Stomach (tissue), 9 donors: ENCODE results near the gene DNAH14. TPM values are rescaled to one million over a fixed set of nuclear protein-coding genes. Genes with fewer than 3 reads are reported as not detected.
"Not testable (repeated sequence)": the region's sequence is repeated elsewhere in the genome, so short reads cannot be mapped to it uniquely, and the experiment has no call there.

Experiments
- DNase-seq, 2 donors: peaks; one replicate each; pipeline versions ENCODE4 v3.0.0 to v3.0.0-alpha.2; 2013 to 2019
- H3K27ac ChIP-seq, 5 donors: fragments of 200-600 bp in 4 of 5; sonication (generic) in 4 of 5; one replicate each; pipeline ENCODE4 v1.5.1; 2013 to 2019; ENCODE audit warnings: mild to moderate bottlenecking in 1 of 5, moderate library complexity in 1 of 5
- H3K27me3 ChIP-seq, 3 donors: fragments of 200-600 bp; sonication (generic); one replicate each; pipeline ENCODE4 v1.5.1; 2017 to 2019; ENCODE audit warnings: mixed run types in 1 of 3
- H3K36me3 ChIP-seq, 4 donors: fragments of 200-600 bp; sonication (generic); 1 replicate in 3 of 4; 2 replicates in 1 of 4; pipeline ENCODE4 v1.5.1; 2016 to 2019
- H3K4me1 ChIP-seq, 4 donors: fragments of 200-600 bp; sonication (generic); one replicate each; pipeline ENCODE4 v1.5.1; 2016 to 2019
- H3K4me3 ChIP-seq, 4 donors: fragments of 200-600 bp; sonication (generic) in 3 of 4; one replicate each; pipeline ENCODE4 v1.5.1; 2016 to 2019; ENCODE audit warnings: mild to moderate bottlenecking in 1 of 4
- H3K9me3 ChIP-seq, 4 donors: fragments of 200-600 bp; sonication (generic); one replicate each; pipeline ENCODE4 v1.5.1; 2016 to 2019
- CTCF ChIP-seq, 7 experiments: fragments of 450-650 bp in 4 of 7; fragments of 200-600 bp in 3 of 7; sonication (generic) in 3 of 7; IDR thresholded peaks; one replicate each; pipeline ENCODE4 v1.5.1; 2016 to 2019; ENCODE audit warnings: antibody characterized with exemption in 7 of 7, control low read depth in 2 of 7, mild to moderate bottlenecking in 1 of 7
- EP300 ChIP-seq: sonication (generic); formaldehyde crosslinking; IDR thresholded peaks from one replicate; pipeline ENCODE4 v1.6.1; 2017; ENCODE audit warnings: antibody characterized with exemption
- POLR2A ChIP-seq, 4 donors: fragments of 450-650 bp; IDR thresholded peaks; one replicate each; pipeline ENCODE4 v1.6.1; 2016; ENCODE audit warnings: antibody characterized with exemption in 4 of 4, control low read depth in 2 of 4, mild to moderate bottlenecking in 1 of 4, moderate library complexity in 1 of 4
- POLR2AphosphoS5 ChIP-seq, 3 donors: sonication (generic); formaldehyde crosslinking; IDR thresholded peaks; one replicate each; pipeline ENCODE4 v1.6.1; 2016; ENCODE audit warnings: antibody characterized with exemption in 3 of 3
- WGBS, 5 donors: extraction: QIAGEN DNeasy Blood & Tissue Kit in 3 of 5; methylation state at CpG; one replicate each; pipeline versions ENCODE4 v1.1.5 to v1.1.7; 2013 to 2018; 5-methylcytosine and 5-hydroxymethylcytosine counted together
- intact Hi-C: fragments of 100-400 bp; cut with DNase I; formaldehyde crosslinking; loops from one replicate; pipeline ENCODE4 v1.15.1; 2023; ENCODE audit warnings: low total_unique reads
- polyA plus RNA-seq, 3 donors: library from polyadenylated mRNA; stranded (reverse); fragments of 200-250 nt; gene quantifications; one replicate each; pipeline ENCODE4 v1.2.3, GENCODE V29; 2013
- total RNA-seq, 5 donors: library from RNA; depleted of rRNA; stranded (reverse); fragments of >200 nt; gene quantifications; one replicate each; pipeline versions ENCODE4 v1.1.0 to v1.2.3, GENCODE V29; 2014 to 2016
- donor health status: healthy with polysubstance abuse.
- donor health status: Bipolar disorder and iron deficiency.
- donor health status: healthy.

Gene DNAH14
- total and polyA plus RNA-seq, 8 donors, result 1.7 to 158 (median 6.2) TPM

DNA sequence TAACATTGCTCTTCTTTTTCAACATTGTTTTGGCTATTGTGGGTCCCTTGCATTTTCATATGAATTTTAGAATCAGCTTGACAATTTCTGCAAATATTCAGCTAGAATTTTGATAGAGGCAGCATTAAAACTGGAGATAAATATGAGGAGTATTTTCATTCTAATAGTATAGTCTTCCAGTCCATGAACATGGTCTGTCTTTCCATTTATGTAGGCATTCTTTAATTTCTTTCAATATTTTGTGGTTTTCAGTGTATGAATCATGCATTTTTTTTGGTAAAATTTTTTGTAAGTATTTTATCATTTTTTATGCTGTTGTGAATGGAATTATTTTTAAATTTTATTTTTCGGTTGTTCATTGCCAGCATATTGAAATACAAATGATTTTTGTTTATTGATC lies 97.2 kb downstream of the DNAH14 start:
- no peak overlapping the region for H3K27ac ChIP-seq
- TF ChIP-seq POLR2AphosphoS5 (IDR thresholded peaks at IDR 0.05), result no peak
- TF ChIP-seq POLR2A (IDR thresholded peaks at IDR 0.05), result no peak
- TF ChIP-seq EP300, result no peak
- TF ChIP-seq CTCF (IDR thresholded peaks at IDR 0.05), result no peak

GRCh38 chr1:225036441-225036840 lies 107.0 kb downstream of the DNAH14 start:
- H3K4me1 ChIP-seq, H3K36me3 ChIP-seq, H3K9me3 ChIP-seq, DNase-seq, H3K27me3 ChIP-seq, intact Hi-C loops, H3K4me3 ChIP-seq, H3K27ac ChIP-seq: not testable (repeated sequence)
- WGBS, 5 donors, result 85 to 100% (median 95%) methylated on average over 1 of the region's 1 CpG; no CpG with 5 or more reads in 1 of the 5 donors

More for the DNA sequence above, 97.2 kb downstream of the DNAH14 start:
- WGBS, 5 donors, result 85 to 92% (median 87%) methylated on average over 1 of the region's 1 CpG
- Histone ChIP-seq H3K27me3 (no peaks in the 10 kb centered on the region), H3K4me1 (no peaks in the 10 kb centered on the region), H3K4me3 (no peak overlapping the region), H3K9me3 (peaks cover 0 to 13% (median 0%) of the 10 kb centered on the region in 4 donors), H3K36me3 (no peaks in the 10 kb centered on the region)
- intact Hi-C loops, result no loop called here
- no peak for DNase-seq

DNA sequence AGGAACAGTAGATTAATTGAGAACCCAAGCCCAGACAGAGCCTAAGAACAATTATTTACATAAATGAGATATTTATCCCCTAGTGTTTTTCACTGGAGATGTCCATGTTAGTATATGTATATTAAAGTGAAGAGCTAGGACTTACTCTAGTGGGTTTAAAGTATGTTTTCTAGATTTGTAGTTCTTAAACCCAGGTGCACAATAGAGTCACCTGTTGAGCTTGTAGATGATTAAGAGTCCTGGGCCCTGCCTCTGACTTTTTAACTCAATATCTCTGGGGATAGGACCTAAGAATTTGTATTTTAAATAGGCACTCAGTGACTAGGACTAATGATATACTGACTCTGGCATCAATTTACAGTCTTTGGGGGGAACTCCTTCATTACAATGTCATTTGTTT lies 112.8 kb downstream of the DNAH14 start:
- no peaks in the 10 kb centered on the region for H3K4me1 ChIP-seq
- intact Hi-C loops, result no loop called here
- H3K4me3 ChIP-seq, result no peak overlapping the region
- no peak for TF ChIP-seq POLR2AphosphoS5 (IDR thresholded peaks at IDR 0.05)
- no peak for TF ChIP-seq EP300
- no peak for TF ChIP-seq CTCF (IDR thresholded peaks at IDR 0.05)
- TF ChIP-seq POLR2A (IDR thresholded peaks at IDR 0.05), result no peak
- H3K9me3 ChIP-seq, result no peaks in the 10 kb centered on the region
- no peaks in the 10 kb centered on the region for H3K27me3 ChIP-seq
- no peak for DNase-seq
- no peak overlapping the region for H3K27ac ChIP-seq
- H3K36me3 ChIP-seq, result no peaks in the 10 kb centered on the region

GRCh38 chr1:225044258-225044657 lies 114.8 kb downstream of the DNAH14 start:
- no peak for DNase-seq
- no peaks in the 10 kb centered on the region for H3K27me3 ChIP-seq
- no peak for TF ChIP-seq CTCF (IDR thresholded peaks at IDR 0.05)
- TF ChIP-seq EP300, result no peak
- no peak for TF ChIP-seq POLR2A (IDR thresholded peaks at IDR 0.05)
- no peak for TF ChIP-seq POLR2AphosphoS5 (IDR thresholded peaks at IDR 0.05)
- no peaks in the 10 kb centered on the region for H3K4me1 ChIP-seq
- no peaks in the 10 kb centered on the region for H3K36me3 ChIP-seq
- no peaks in the 10 kb centered on the region for H3K9me3 ChIP-seq
- intact Hi-C loops, result no loop called here
- no peak overlapping the region for H3K4me3 ChIP-seq
- H3K27ac ChIP-seq, result no peak overlapping the region

DNA sequence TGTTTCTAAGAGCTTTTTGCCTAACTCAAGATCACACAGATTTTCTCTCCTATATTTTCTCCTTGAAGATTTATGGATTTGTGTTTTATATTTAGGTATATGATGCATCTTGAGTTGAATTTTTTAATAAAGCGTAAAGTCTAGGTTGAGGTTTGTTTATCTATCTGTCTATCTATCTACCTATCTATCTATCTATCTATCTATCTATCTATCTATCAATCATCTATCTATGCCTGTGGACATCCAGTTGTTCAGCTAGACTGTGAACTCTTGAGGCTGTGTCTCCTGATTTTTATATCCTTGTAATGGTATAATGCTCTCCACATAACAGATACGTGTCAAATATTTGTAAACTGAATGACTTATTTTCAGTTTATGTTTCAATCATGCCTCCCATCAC lies 120.1 kb downstream of the DNAH14 start:
- WGBS, 5 donors, result 91 to 97% (median 93%) methylated on average over 2 of the region's 2 CpGs
- DNase-seq, result no peak
- H3K9me3 ChIP-seq, result no peaks in the 10 kb centered on the region
- no peaks in the 10 kb centered on the region for H3K36me3 ChIP-seq
- intact Hi-C loops, result no loop called here
- TF ChIP-seq POLR2AphosphoS5 (IDR thresholded peaks at IDR 0.05) (no peak), EP300 (no peak), POLR2A (IDR thresholded peaks at IDR 0.05) (no peak), CTCF (IDR thresholded peaks at IDR 0.05) (no peak)
- H3K4me3 ChIP-seq, result no peak overlapping the region
- no peaks in the 10 kb centered on the region for H3K4me1 ChIP-seq
- H3K27me3 ChIP-seq, result no peaks in the 10 kb centered on the region
- no peak overlapping the region for H3K27ac ChIP-seq
